B cell (primary cell): Measurements from ENCODE around the gene RALGAPA2.

Experiments used
- CTCF ChIP-seq: fragments of 200-600 bp; IDR thresholded peaks from one replicate; pipeline ENCODE4 v1.8.0; 2022; ENCODE audit warnings: antibody characterized with exemption, mild to moderate bottlenecking
- EZH2 ChIP-seq: IDR thresholded peaks from 2 replicates; pipeline ENCODE4 v1.6.1; 2012; ENCODE audit warnings: borderline replicate concordance, low read depth, mild to moderate bottlenecking, moderate library complexity, low read length; ENCODE audit not compliant: insufficient read depth, poor library complexity, severe bottlenecking

GRCh38 chr20:20709887-20710286 is 2.6 kb downstream of the RALGAPA2 start:
- TF ChIP-seq CTCF (no peak), EZH2 (no peak)
